Activated T-helper 2 cell treated with anti-CD3 and anti-CD28 coated beads, Interferon-gamma antibody, Interleukin-2, Interleukin-4, amounts not matched to agents 10 μg/mL and 5 μg/mL and 100 μg/mL, durations not matched to agents 14 hours and 24 hours and 36 hours (primary cell): Measurements from ENCODE around the gene SLC25A1. TPM values are rescaled to one million over a fixed set of nuclear protein-coding genes. Genes with fewer than 3 reads are reported as not detected.

Experiments
- DNase-seq: peaks from one replicate; pipeline ENCODE4 v3.0.0; 2021; ENCODE audit warnings: low spot score
- H3K27ac Mint-ChIP-seq: one replicate; pipeline ENCODE4 v1.8.0; 2021; ENCODE audit warnings: mixed read lengths
- H3K27me3 Mint-ChIP-seq: one replicate; pipeline ENCODE4 v1.8.0; 2021; ENCODE audit warnings: low read depth, mixed read lengths
- H3K36me3 Mint-ChIP-seq: one replicate; pipeline ENCODE4 v1.8.0; 2021; ENCODE audit warnings: low read depth, mixed read lengths
- H3K4me1 Mint-ChIP-seq: one replicate; pipeline ENCODE4 v1.8.0; 2021; ENCODE audit warnings: low read depth, mixed read lengths
- H3K4me3 Mint-ChIP-seq: one replicate; pipeline ENCODE4 v1.8.0; 2021; ENCODE audit warnings: low read depth, mild to moderate bottlenecking, moderate library complexity, mixed read lengths
- H3K9me3 Mint-ChIP-seq: one replicate; pipeline ENCODE4 v1.8.0; 2021; ENCODE audit warnings: mixed read lengths
- intact Hi-C: fragments of 100-400 bp; cut with micrococcal nuclease; formaldehyde crosslinking; loops from one replicate; pipeline ENCODE4 v1.15.1; 2023
- total RNA-seq: library from RNA; stranded (reverse); gene quantifications from 2 replicates; pipeline ENCODE4 v1.2.3, GENCODE V29; 2022

The SLC25A1 gene
- total RNA-seq, 1 donor from 2014 or later = 52.0 TPM

DNA sequence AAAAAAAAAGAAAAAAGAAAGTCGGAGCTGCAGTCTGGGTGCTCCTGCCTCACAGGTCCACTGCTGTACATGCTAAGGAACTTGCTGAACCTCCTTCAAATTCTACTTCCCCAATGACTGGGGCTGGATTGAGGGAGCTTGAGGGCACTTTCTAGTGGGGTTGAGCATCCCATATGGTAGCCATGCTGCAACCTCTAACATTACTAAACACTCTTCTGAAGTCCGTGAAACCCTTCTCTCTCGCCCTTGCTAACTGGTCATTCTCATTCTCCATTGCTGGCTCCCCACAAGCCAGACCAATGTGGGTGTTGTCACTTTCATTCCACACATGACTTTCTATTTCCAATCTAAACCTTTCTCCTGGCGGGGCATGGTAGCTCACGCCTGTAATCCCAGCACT is 35.3 kb downstream of the SLC25A1 start:
- no peak overlapping the region for H3K27ac Mint-ChIP-seq
- no peak for DNase-seq
- peaks cover 7% of the 10 kb centered on the region for H3K4me1 Mint-ChIP-seq
- H3K36me3 Mint-ChIP-seq = peaks cover 42% of the 10 kb centered on the region
- H3K27me3 Mint-ChIP-seq = peaks cover 23% of the 10 kb centered on the region
- intact Hi-C loops = loop anchor here (10.0 kb wide), 1 partner anchor 332 kb away; the partner anchor contains the start of genes CDC45 and UFD1
- H3K9me3 Mint-ChIP-seq = no peaks in the 10 kb centered on the region
- H3K4me3 Mint-ChIP-seq = peak overlapping the region; percentile 98

DNA sequence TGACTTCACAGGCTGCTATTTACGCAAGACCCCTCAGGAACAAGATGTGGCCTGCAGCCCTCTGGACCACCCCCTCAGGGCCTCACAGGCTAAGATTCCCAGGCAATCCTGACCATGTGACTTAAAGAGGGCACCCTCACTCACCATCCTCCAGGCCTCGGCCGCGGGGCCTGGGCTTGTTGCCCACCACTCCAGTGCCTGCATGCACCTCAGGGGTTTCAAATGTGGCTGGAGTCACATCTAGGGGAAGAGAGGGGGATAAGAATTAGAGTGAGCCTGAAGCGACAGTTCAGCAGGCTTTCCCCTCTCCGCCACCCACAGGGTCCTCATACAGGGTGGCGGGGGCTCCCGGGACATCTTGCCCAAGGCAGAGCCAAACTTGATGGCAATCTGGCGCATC is 36.1 kb downstream of the SLC25A1 start:
- H3K36me3 Mint-ChIP-seq = peaks cover 42% of the 10 kb centered on the region
- H3K9me3 Mint-ChIP-seq = no peaks in the 10 kb centered on the region
- DNase-seq = no peak
- peak overlapping the region; percentile 58 for H3K4me3 Mint-ChIP-seq
- H3K4me1 Mint-ChIP-seq = peaks cover 7% of the 10 kb centered on the region
- intact Hi-C loops = loop anchor here (10.0 kb wide), 1 partner anchor 332 kb away; the partner anchor contains the start of genes CDC45 and UFD1
- H3K27ac Mint-ChIP-seq = no peak overlapping the region
- peaks cover 15% of the 10 kb centered on the region for H3K27me3 Mint-ChIP-seq

DNA sequence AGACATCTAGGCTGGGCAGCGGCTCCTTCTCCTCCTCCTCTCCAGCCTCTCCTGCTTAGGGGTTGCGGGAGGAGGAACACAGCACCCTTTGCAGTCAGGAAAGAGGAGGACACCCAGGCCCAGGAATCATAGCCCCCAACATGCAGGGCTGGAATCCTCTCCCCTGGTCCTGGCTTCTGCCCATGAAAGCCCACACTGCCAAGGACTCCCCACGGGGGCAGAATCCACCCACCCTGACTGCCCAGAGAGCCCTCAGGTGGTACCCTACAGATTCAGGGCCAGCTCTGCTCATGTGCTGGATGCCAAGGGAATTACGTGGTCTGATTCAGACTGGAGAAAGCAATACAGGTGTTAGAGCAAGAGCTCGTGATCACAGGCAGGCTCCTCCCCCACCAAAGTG is 38.6 kb downstream of the SLC25A1 start:
- no peak for DNase-seq
- Mint-ChIP-seq H3K4me3 (no peak overlapping the region), H3K27me3 (no peaks in the 10 kb centered on the region), H3K36me3 (peaks cover 60% of the 10 kb centered on the region), H3K4me1 (peaks cover 7% of the 10 kb centered on the region), H3K27ac (no peak overlapping the region), H3K9me3 (no peaks in the 10 kb centered on the region)
- intact Hi-C loops = loop anchor here (10.0 kb wide), 1 partner anchor 335 kb away; the partner anchor contains the start of genes CDC45 and UFD1

DNA sequence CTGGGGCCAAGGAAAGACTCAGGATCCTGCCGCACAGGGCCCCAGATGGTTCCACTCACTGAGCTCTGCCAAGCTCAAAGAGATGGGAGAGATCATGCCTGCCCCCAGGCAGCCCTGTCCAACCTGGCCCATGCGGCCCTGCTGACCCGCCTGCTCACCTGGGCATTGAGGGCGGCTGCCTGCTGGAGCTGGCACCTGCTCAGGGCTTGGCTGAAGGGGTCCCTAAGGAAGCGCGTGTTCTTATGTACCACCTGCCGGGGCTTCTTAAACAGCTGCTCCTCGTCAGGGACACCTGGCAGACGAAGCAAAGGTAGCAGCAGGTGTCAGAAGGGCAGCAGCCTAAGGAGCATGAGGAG is 39.6 kb downstream of the SLC25A1 start:
- H3K27ac Mint-ChIP-seq = no peak overlapping the region
- no peak overlapping the region for H3K4me3 Mint-ChIP-seq
- no peaks in the 10 kb centered on the region for H3K9me3 Mint-ChIP-seq
- peaks cover 58% of the 10 kb centered on the region for H3K36me3 Mint-ChIP-seq
- no peak for DNase-seq
- H3K27me3 Mint-ChIP-seq = no peaks in the 10 kb centered on the region
- peaks cover 4% of the 10 kb centered on the region for H3K4me1 Mint-ChIP-seq
- intact Hi-C loops = no loop called here

DNA sequence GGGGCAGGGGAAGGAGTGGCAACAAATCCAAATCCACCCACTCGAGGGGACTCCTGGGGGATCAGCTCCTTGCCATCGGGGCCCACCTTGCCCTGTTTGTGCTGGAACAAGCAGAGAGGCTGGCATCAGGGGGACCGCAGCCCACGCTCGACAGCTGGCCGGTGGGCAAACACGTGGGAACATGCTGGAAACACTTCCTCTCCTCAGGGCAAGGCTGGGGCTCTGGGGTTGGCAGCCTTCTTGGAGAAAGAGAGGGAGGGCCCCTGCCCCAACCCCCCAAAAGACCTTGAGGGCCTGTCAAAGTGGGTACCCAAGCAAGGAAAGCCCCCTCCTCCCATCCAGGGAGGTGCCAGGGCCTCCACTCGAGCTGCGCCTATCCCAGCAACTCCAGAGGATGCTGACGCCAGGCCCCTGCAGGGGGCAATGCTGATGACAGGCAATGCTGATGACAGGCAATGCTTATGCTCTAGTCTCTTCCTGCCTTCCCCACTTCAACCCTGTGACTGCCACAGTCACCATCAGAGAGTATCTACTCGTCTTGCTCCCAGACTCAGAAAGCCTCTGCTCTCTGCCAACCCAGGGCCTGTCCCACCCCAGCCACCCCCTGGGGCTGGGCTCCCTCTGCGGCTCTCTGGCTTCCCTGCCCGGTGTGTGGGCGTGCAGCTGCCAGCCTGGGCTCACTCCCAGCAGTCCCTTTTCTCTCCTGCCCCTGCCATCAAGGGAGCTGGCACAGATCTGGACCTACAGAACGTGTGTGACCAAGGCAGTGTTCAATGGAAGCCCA is 40.1 kb downstream of the SLC25A1 start:
- intact Hi-C loops = no loop called here
- H3K9me3 Mint-ChIP-seq = no peaks in the 10 kb centered on the region
- DNase-seq = no peak
- H3K27me3 Mint-ChIP-seq = no peaks in the 10 kb centered on the region
- H3K36me3 Mint-ChIP-seq = peaks cover 55% of the 10 kb centered on the region
- no peak overlapping the region for H3K27ac Mint-ChIP-seq
- H3K4me1 Mint-ChIP-seq = peaks cover 2% of the 10 kb centered on the region
- no peak overlapping the region for H3K4me3 Mint-ChIP-seq

DNA sequence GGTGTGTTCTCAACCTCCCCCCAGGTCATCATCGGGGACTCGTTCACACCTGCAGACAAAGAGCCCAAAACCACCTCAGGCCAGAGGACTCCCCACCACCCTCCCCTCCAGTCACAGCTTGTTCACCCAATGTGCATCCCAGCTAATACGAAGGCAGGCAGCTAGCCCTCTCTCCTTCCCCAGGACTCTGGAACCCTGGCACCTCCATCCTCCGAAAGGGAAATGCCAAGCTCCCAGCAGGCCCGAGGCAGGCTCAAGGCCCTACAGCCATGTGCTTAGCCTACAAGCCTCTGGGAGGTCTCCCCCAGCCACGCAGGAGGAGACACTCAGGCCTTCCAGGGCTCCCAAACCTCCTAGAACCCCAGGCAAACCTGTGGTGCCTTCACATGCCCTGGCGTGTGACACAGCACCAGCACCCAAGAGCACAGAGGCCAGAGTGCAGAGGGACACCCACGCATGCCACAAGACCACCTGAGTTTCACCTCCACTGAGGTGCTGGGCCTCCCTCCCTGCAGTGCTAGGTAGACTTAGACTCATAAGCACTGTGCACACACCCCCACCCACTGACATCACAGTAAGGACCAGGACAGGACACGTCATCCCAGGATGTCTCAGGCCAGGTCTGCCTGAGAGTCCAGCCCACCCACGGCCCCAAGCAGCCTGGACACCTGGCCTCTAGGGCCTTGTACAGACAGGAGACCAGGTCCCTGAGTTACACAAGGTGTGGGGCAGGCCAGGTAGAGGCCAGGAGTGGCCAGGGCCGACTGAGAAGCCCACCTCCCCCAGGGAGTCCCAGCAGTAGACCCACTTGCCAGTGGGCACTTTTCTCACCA is 40.9 kb downstream of the SLC25A1 start:
- intact Hi-C loops = no loop called here
- no peak overlapping the region for H3K27ac Mint-ChIP-seq
- no peaks in the 10 kb centered on the region for H3K4me1 Mint-ChIP-seq
- H3K9me3 Mint-ChIP-seq = no peaks in the 10 kb centered on the region
- H3K36me3 Mint-ChIP-seq = peaks cover 53% of the 10 kb centered on the region
- no peak overlapping the region for H3K4me3 Mint-ChIP-seq
- DNase-seq = no peak
- no peaks in the 10 kb centered on the region for H3K27me3 Mint-ChIP-seq

DNA sequence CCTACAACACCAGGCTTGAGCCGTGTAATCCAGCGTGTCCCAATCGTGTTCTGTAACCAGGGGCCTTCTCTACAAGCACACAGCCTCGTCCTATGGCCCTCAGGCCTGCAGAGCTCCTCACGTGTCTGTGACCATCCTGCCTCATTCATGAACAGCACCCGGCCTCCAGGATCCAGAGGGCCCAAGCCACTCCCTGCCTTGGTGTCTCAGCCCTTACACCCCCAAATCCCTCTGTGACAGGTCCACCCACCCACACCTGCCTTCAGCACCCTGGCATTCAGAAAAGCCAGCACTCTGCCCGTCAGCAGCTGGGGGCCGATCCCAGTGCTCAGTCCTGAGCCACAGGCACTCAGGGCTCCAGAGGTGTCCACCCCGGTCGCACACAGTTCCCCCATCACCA is 41.6 kb downstream of the SLC25A1 start:
- Mint-ChIP-seq H3K4me1 (no peaks in the 10 kb centered on the region), H3K27me3 (no peaks in the 10 kb centered on the region), H3K27ac (no peak overlapping the region), H3K4me3 (no peak overlapping the region), H3K9me3 (no peaks in the 10 kb centered on the region), H3K36me3 (peaks cover 49% of the 10 kb centered on the region)
- intact Hi-C loops = no loop called here
- DNase-seq = no peak

- no peak overlapping the region for H3K27ac Mint-ChIP-seq
- DNase-seq = no peak
- intact Hi-C loops = no loop called here
- no peak overlapping the region for H3K4me3 Mint-ChIP-seq
- H3K4me1 Mint-ChIP-seq = no peaks in the 10 kb centered on the region
- H3K27me3 Mint-ChIP-seq = no peaks in the 10 kb centered on the region
- H3K36me3 Mint-ChIP-seq = peaks cover 37% of the 10 kb centered on the region
- no peaks in the 10 kb centered on the region for H3K9me3 Mint-ChIP-seq
Observed at GRCh38 chr22:19134874-19135273, 43.7 kb downstream of the SLC25A1 start.

GRCh38 chr22:19134176-19134831 is 44.2 kb downstream of the SLC25A1 start:
- Mint-ChIP-seq H3K27me3 (no peaks in the 10 kb centered on the region), H3K36me3 (peaks cover 32% of the 10 kb centered on the region), H3K27ac (no peak overlapping the region)

DNA sequence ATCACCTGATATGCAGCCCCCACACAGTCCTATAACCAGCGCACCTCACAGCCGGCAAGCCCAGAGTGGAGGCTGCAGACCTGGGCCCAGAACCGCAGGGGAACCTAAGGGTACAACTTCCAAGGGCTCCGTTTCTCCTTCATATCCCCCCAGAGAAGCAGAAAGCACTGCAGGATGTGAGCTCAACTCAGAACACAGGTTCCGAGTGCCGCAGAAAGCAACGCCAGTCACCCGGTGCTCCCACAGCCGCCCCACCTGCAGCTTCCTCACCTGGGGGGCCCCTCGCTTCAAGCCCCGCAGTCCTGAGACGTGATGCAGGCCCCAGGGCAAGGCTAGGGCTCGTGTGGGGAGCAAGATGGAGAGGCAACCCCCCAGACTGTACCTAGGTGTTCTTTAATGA is 45.0 kb downstream of the SLC25A1 start:
- DNase-seq = no peak
- H3K36me3 Mint-ChIP-seq = peaks cover 25% of the 10 kb centered on the region
- intact Hi-C loops = no loop called here
- H3K4me3 Mint-ChIP-seq = no peak overlapping the region
- H3K27ac Mint-ChIP-seq = no peak overlapping the region
- H3K4me1 Mint-ChIP-seq = no peaks in the 10 kb centered on the region
- no peaks in the 10 kb centered on the region for H3K27me3 Mint-ChIP-seq
- H3K9me3 Mint-ChIP-seq = no peaks in the 10 kb centered on the region

More at GRCh38 chr22:19134176-19134831, 44.2 kb downstream of the SLC25A1 start:
- Mint-ChIP-seq H3K9me3 (no peaks in the 10 kb centered on the region), H3K4me3 (no peak overlapping the region), H3K4me1 (no peaks in the 10 kb centered on the region)
- intact Hi-C loops = no loop called here
- DNase-seq = no peak

DNA sequence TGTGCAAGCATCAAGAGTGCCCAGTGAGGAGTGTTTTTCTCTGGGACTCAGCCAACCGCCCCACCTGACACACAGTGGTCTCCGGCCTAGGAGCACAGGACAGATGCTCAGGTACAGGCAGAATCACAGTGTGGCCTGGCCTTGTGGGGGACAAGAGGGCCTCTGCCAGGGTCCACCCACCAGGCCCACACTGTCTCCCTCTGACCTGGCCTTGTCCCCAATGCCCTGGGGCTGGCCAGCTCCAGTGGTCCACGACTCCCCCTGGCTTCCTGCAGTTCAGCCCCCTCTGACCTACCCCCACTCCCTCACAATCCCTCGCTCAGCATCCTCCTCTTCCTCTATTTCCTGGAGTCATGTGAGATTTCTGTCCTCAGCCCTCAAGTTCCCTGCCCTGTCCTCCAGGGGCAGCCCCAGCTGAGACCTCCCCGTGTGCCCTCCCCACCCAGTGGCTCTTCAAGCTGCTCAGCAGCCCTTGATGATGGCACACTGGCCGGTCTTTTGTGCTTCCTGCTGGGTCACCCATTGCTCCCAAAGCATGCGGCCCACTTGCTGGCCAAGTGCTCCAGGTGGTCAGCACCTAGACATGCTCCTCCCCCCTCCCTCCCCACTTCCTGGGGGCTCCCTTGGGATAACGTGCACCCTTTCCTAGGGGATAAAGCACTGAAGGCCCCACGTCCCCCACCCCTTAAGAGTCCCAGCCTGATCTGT is 45.7 kb downstream of the SLC25A1 start:
- no peak overlapping the region for H3K4me3 Mint-ChIP-seq
- no peaks in the 10 kb centered on the region for H3K4me1 Mint-ChIP-seq
- no peak for DNase-seq
- H3K27ac Mint-ChIP-seq = no peak overlapping the region
- no peaks in the 10 kb centered on the region for H3K27me3 Mint-ChIP-seq
- no peaks in the 10 kb centered on the region for H3K9me3 Mint-ChIP-seq
- peaks cover 25% of the 10 kb centered on the region for H3K36me3 Mint-ChIP-seq
- intact Hi-C loops = no loop called here

DNA sequence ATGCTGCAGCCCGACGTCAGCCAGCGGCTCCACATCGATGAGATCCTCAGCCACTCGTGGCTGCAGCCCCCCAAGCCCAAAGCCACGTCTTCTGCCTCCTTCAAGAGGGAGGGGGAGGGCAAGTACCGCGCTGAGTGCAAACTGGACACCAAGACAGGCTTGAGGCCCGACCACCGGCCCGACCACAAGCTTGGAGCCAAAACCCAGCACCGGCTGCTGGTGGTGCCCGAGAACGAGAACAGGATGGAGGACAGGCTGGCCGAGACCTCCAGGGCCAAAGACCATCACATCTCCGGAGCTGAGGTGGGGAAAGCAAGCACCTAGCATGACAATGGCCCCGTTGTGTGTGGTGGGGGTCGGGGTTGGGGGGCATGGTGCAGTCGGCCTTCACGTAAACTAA is 46.4 kb downstream of the SLC25A1 start:
- intact Hi-C loops = no loop called here
- H3K4me1 Mint-ChIP-seq = no peaks in the 10 kb centered on the region
- peaks cover 25% of the 10 kb centered on the region for H3K36me3 Mint-ChIP-seq
- no peaks in the 10 kb centered on the region for H3K27me3 Mint-ChIP-seq
- H3K27ac Mint-ChIP-seq = no peak overlapping the region
- H3K9me3 Mint-ChIP-seq = no peaks in the 10 kb centered on the region
- no peak overlapping the region for H3K4me3 Mint-ChIP-seq
- no peak for DNase-seq
